ENCODE measurements around the gene PSTPIP2. TPM values are rescaled to one million over a fixed set of nuclear protein-coding genes. Genes with fewer than 3 reads are reported as not detected.

Gene PSTPIP2
- total and polyA plus RNA-seq, 9 of the 15 experiments (the other 6 are each of a cell fraction or from before 2014, with no cell fraction given): 14.0 to 45.7 (median 27.1) TPM

GRCh38 chr18:46098616-46098933 is 26.5 kb upstream of the PSTPIP2 start (continued):
- TF ChIP-seq BRF2 (IDR thresholded peaks at IDR 0.05; ENCODE audit: borderline replicate concordance, insufficient read depth, insufficient read length): no peak
- 0 out of 2 replicates have a peak, but pooled peaks have one; percentile 48 for TF ChIP-seq CREB3 (tag; conservative IDR thresholded peaks at IDR 0.05; ENCODE audit: low read depth)
- TF ChIP-seq MTA2 (IDR thresholded peaks at IDR 0.05; ENCODE audit: low read depth): no peak
- no peak for TF ChIP-seq CREM (IDR thresholded peaks at IDR 0.05; ENCODE audit: low read depth)
- no peak for TF ChIP-seq JUN (IDR thresholded peaks at IDR 0.05; ENCODE audit: borderline replicate concordance, low read depth, low read length)
- TF ChIP-seq JUN (CRISPR knock-in tag; IDR thresholded peaks at IDR 0.05; ENCODE audit: borderline replicate concordance): no peak
- peak; percentile 47; the same call in 1 of the 2 replicates for TF ChIP-seq ZNF592 (IDR thresholded peaks at IDR 0.05)
- TF ChIP-seq KDM5B (IDR thresholded peaks at IDR 0.05; ENCODE audit: insufficient replicate concordance, low read depth, low read length): peak; percentile 42
- TF ChIP-seq ZNF639 (CRISPR knock-in tag; conservative IDR thresholded peaks at IDR 0.05 in 1 of 2, IDR thresholded peaks at IDR 0.05 in 1 of 2): 0 out of 4 replicates have a peak, but pooled peaks of 1 of the 2 experiments have one; percentile 41
- 0 out of 4 replicates have a peak, but pooled peaks of 1 of the 2 experiments have one; percentile 1 for TF ChIP-seq MNT (conservative IDR thresholded peaks at IDR 0.05)
- TF ChIP-seq TOE1 (IDR thresholded peaks at IDR 0.05; ENCODE audit: borderline replicate concordance): no peak
- TF ChIP-seq TOE1 (CRISPR knock-in tag; IDR thresholded peaks at IDR 0.05; ENCODE audit: borderline replicate concordance, low read depth): no peak
- no peak for TF ChIP-seq PREB (CRISPR knock-in tag; IDR thresholded peaks at IDR 0.05)
